HEK293 (cell line): ENCODE results near the gene KCNK7.

ENCODE experiments used
- CTCF ChIP-seq: fragments of 450-650 bp; formaldehyde crosslinking; IDR thresholded peaks from 2 replicates; pipeline ENCODE4 v1.5.1; 2016; ENCODE audit warnings: missing biosample characterization, missing genetic modification characterization
- GLIS2 ChIP-seq: fragments of 450-650 bp; formaldehyde crosslinking; IDR thresholded peaks from 2 replicates; pipeline ENCODE4 v1.5.1; 2016; ENCODE audit warnings: missing biosample characterization, missing genetic modification characterization
- KLF7 ChIP-seq: fragments of 450-650 bp; formaldehyde crosslinking; IDR thresholded peaks from 2 replicates; pipeline ENCODE4 v1.5.1; 2016; ENCODE audit warnings: missing biosample characterization, missing genetic modification characterization, borderline replicate concordance
- MZF1 ChIP-seq: fragments of 450-650 bp; formaldehyde crosslinking; IDR thresholded peaks from 2 replicates; pipeline ENCODE4 v1.5.1; 2017; ENCODE audit warnings: missing biosample characterization, missing genetic modification characterization, borderline replicate concordance
- TCF7L2 ChIP-seq: IDR thresholded peaks from 2 replicates; pipeline ENCODE4 v1.6.1; 2011; ENCODE audit warnings: low read depth, mild to moderate bottlenecking, inconsistent platforms, low read length, moderate library complexity, borderline replicate concordance
- TRIM28 ChIP-seq: IDR thresholded peaks from 2 replicates; pipeline ENCODE4 v1.6.1; 2011; ENCODE audit warnings: low read length, control low read depth, borderline replicate concordance
- ZBTB7A ChIP-seq: fragments of 450-650 bp; formaldehyde crosslinking; IDR thresholded peaks from 2 replicates; pipeline ENCODE4 v1.5.1; 2016; ENCODE audit warnings: low read depth, missing biosample characterization, missing genetic modification characterization
- ZEB2 ChIP-seq: fragments of 450-650 bp; formaldehyde crosslinking; IDR thresholded peaks from 2 replicates; pipeline ENCODE4 v1.5.1; 2016; ENCODE audit warnings: missing biosample characterization, missing genetic modification characterization
- ZNF404 ChIP-seq: fragments of 450-650 bp; formaldehyde crosslinking; IDR thresholded peaks from 2 replicates; pipeline ENCODE4 v1.5.1; 2017; ENCODE audit warnings: missing biosample characterization, missing genetic modification characterization
- ZNF48 ChIP-seq: fragments of 450-650 bp; formaldehyde crosslinking; IDR thresholded peaks from 2 replicates; pipeline ENCODE4 v1.5.1; 2016; ENCODE audit warnings: missing biosample characterization, missing genetic modification characterization
- ZNF629 ChIP-seq: fragments of 450-650 bp; formaldehyde crosslinking; IDR thresholded peaks from 2 replicates; pipeline ENCODE4 v1.5.1; 2017; ENCODE audit warnings: missing biosample characterization, missing genetic modification characterization
- ZNF664 ChIP-seq: fragments of 450-650 bp; formaldehyde crosslinking; IDR thresholded peaks from 2 replicates; pipeline ENCODE4 v1.5.1; 2016; ENCODE audit warnings: missing biosample characterization, missing genetic modification characterization

GRCh38 chr11:65622011-65622410 is 26.4 kb upstream of the KCNK7 start:
- TF ChIP-seq KLF7 (tag by site-specific recombination) (no peak), CTCF (tag by site-specific recombination) (no peak), MZF1 (tag by site-specific recombination) (no peak), ZBTB7A (tag by site-specific recombination) (no peak), ZNF48 (tag by site-specific recombination) (no peak), ZNF664 (tag by site-specific recombination) (no peak), ZEB2 (tag by site-specific recombination) (no peak), TRIM28 (no peak), TCF7L2 (no peak), GLIS2 (tag by site-specific recombination) (no peak), ZNF404 (tag by site-specific recombination) (no peak), ZNF629 (tag by site-specific recombination) (no peak)
